ENCODE measurements around the gene HRAS.

DNA sequence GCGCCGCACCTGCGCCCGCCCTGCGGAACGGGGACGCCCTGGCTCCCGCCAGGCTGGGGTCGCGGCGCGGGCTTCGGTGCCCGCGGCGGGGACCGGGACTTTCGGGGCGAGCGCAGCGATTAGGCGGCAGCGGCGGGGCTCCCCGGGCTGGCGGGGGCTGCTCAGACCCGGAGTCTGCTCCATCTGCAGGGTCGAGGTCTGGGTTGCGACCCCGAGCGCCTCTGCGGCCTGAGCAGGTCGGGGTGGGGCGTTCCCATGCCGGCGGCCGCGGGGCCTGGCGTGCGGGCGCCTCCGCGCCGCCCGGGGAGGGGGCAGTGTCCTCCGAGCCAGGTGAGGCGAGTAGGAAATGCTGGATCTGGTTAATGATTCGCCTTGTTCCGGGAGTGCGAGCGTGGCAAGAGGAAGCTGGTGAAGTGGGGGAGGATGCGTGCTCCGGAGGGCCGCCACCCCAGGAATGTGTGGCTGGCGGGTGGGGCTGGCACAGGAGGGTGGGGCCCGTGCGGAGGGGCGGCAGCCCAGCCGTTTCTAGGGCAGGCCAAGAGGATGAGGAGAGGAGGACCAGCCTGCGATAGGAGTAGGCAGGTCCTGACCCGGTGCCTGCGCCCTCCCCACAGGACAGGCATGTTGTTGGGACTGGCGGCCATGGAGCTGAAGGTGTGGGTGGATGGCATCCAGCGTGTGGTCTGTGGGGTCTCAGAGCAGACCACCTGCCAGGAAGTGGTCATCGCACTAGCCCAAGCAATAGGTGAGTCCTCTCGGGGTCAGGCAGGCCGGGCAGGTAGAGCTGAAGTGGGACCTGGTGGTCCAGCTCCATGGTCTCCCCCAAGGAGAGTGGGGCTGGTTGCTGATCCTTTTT, 26.0 kb upstream of the HRAS start:
- TF ChIP-seq, protein P1, sequence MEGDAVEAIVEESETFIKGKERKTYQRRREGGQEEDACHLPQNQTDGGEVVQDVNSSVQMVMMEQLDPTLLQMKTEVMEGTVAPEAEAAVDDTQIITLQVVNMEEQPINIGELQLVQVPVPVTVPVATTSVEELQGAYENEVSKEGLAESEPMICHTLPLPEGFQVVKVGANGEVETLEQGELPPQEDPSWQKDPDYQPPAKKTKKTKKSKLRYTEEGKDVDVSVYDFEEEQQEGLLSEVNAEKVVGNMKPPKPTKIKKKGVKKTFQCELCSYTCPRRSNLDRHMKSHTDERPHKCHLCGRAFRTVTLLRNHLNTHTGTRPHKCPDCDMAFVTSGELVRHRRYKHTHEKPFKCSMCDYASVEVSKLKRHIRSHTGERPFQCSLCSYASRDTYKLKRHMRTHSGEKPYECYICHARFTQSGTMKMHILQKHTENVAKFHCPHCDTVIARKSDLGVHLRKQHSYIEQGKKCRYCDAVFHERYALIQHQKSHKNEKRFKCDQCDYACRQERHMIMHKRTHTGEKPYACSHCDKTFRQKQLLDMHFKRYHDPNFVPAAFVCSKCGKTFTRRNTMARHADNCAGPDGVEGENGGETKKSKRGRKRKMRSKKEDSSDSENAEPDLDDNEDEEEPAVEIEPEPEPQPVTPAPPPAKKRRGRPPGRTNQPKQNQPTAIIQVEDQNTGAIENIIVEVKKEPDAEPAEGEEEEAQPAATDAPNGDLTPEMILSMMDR (IDR thresholded peaks at IDR 0.05) = no peak
- no peak for TF ChIP-seq EZH2 (IDR thresholded peaks at IDR 0.05)

Measured in neural progenitor cell (in vitro differentiated cells).